NK-92 treated with Interleukin-12 subunit alpha and Interleukin-12 subunit beta, amount 100 ng/mL, for 24 hours (cell line): ENCODE data around the gene RAB3GAP2.
"Not testable (repeated sequence)": the region's sequence is repeated elsewhere in the genome, so short reads cannot be mapped to it uniquely, and the experiment has no call there.

Source experiments
- DNase-seq: peaks from one replicate; lab custom pipeline; 2025; lab: John Stamatoyannopoulos, UW

RAB3GAP2 gene

DNA sequence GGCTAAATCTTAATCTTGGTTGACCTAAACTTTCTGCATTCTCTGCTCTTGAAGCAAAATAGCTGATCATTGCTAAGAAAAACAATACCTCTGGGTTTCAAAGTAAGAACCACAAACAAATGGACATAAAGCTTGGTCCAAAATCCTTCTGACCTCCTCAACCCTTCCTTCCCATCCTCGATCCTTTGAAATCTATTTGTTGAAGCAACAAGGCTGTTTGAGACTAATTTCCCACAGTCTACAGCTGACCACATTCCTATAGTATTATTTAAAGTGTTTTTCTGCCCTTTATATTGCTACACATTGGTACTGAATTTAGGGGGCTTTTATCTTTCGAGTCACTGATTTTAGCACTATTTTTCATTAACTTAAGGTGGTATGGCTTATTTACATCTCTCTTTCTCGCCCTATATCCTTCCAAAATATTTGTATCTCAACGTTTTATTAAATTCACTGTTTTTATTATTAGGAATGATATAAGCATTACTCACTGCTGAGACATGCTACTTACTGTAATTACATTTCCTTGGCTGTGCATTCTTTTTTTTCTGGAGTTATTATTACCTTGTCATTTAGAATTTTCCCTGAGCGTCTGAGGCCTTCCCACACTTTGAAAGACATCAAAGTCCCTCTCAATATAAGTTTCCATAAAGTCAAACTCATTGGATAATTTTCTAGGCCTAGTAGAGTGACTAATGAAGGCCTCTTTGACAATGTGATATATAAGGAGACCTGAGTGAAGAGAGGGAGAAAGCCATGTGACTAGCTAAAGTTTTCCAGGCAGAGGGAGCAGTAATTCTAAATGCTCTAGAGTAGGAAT is 73.9 kb downstream of the RAB3GAP2 start:
- no peak for DNase-seq

DNA sequence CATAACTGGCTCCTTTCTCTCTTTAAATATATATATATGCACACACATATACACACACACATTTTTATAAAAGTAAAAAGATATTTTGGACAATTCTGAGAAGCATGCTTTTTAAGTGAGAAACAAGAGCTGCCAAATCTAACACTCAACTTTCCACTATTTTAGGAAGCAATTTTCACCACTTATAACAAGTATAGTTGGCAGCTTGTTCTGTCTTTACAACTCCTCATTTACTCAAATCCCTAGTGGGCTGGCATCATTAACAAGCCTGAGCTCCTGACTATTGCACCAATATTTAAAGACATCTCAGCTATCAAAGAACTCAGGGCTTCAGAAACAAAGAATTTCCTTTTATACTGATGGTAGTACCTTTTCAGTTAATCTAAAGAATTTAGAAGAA is 76.6 kb downstream of the RAB3GAP2 start:
- no peak for DNase-seq

DNA sequence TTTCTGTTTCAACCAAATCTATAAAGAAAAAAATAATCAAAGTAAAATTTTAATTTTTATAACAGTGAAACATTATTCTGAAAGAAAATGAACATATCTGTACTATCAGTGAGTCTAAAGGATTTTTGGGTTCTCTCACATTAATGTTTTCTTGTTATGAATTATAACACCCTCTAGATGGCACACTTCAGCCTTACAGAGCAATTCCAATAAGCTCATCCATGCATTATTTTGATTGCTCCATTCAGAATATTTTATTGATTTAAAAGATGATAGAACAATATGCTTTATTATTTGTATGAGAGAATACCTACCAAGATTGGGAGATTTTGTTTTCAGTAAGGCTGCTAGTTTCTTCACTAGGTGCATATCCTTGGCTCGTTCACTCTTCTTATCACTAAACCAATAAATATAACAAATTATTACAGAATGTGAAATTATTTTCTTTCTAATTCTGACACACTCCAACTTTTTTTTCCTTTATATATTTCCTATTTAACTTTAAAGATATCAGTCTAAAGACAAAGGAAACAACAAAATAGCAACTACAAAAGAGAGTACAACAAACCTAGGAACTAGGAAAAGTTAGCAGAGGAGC is 82.4 kb downstream of the RAB3GAP2 start:
- no peak for DNase-seq

DNA sequence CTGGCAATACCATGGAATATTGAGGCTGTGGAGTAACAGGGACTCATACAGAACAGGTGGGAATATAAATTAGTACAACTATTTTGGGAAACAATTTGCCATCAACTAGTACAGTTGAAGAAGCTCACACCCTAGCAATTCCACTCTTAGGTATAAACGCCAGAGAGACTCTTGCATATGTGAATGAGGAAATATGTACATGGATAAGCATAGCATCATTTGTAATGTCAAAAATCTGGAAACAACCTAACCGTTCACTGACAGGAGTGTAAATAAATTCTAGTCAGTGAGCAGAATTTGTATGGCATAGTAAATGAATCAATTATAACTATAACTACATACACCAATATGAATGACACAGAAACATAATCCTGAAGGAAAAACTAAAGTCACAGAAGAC is 83.7 kb downstream of the RAB3GAP2 start:
- no peak for DNase-seq

DNA sequence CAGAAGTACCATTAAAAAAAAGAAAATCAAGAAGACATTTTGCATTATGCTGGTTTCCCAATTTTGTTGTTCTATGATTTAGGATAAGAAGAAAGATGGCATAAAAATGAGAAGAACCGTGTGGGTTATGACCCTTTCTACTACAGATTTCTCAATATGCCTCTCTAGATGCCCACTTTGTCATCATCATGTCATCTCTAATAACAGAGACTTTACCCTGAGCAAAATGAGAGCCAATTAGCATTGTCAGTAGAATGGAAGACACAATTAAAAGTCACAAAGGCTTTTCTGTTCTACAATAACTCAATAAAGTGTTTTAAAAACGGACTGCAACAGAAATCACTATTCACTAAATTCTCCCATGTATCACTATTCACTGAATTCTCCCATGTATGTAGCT is 85.5 kb downstream of the RAB3GAP2 start:
- no peak for DNase-seq

DNA sequence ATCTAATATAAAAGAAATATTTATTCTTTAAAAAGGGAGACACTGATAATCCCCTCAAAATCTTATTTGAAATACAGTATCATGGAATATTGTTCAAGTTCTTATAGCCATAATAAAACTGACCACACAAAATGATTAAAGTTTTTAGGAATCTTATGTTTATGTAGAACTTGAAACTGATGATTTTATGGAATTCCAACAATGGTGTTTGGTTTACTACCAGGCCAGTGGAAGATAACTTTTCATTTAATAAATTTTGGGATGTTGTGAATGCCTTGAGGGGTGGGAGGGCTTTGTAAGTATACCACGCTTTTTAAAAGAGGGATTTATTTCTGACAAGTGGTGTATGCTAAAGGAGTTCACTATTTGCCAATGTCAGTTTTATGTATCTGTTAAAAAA is 87.7 kb downstream of the RAB3GAP2 start:
- DNase-seq, result no peak

DNA sequence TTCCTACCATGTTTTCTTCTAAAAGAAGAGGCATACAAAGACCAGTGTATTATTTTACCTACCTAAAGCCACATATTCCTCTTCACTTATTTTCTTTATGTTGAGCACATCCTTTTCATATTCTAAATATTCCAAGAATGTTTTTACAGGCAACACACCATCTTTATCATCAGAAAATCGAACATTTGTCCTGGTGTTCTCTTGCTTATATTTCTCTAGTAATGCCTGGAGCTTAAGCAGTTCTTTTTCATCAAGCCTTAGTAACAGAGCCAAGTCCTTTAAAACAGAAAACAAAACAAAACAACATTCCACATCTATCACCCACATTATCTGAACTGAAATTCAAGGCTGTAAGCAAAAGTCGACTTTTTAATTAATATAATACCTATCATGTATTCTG is 89.6 kb downstream of the RAB3GAP2 start:
- DNase-seq, result no peak

DNA sequence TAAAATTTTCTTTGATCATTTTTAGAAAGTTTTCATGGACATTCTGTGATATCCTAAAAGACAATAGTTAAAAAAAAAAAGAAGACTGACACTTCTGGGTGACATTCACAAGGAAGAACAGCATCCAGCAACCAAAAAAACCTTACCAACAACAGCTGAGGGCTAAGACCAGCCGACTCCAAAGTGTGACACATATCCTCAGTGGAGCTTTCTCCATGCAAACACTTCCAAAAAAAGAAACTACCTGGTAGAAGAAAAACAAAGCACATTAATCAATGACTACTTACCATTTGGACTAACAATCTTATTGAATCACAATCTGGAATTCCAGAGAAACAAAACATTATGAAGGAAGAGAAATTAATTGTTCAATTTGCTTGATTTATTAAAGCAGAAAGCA is 90.1 kb downstream of the RAB3GAP2 start:
- no peak for DNase-seq

DNA sequence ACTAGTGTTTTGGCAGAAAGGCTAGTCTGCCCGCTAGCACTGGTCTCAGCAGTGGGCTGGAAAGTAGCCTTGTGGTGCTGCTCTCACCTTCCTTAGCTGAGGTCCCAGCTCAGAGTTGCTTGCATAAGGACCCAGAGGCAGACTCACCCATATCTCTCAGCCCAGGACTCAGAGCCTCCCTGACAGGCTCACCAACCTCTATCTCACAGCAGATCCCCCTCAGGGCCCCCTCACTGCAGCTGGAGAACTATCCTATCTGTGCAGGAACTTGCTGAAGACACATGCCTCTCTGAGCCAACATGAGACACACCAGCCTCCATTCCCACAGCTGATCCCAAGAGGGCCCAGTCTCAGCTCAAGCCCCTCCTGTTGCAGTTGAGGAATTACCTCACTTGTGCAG is 95.7 kb downstream of the RAB3GAP2 start:
- no peak for DNase-seq

DNA sequence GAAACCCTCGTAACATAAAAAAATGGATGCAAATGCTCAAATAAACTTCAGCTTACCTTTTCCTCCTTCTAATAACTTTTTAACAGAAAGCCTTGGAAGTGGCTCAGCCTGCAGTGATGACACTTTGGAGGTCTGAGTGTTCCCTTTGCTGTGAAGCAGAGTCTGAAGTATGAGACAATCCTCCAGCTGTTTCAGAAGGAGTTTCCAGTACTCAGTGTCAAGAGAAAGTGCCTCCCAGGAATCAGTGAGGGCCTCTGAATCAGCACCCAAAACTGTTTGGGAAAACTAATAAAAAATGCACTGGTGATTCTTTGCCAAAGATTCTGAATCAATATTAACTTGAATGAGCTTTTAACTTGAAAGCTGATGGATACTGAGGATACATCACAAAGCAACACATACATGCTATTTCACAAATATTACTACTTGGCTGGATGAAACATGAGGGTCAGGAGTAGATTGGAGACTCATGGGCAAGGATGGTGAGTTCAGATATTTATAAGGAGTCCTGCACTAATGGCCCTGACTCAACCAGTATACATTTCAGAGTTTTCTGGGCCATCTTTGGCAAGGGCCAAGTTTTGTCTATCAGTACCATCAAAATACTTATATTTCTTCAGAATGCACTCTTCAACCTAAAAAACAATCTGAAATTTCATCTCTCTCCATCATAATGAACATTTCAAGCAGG is 101.3 kb downstream of the RAB3GAP2 start:
- DNase-seq, result no peak

DNA sequence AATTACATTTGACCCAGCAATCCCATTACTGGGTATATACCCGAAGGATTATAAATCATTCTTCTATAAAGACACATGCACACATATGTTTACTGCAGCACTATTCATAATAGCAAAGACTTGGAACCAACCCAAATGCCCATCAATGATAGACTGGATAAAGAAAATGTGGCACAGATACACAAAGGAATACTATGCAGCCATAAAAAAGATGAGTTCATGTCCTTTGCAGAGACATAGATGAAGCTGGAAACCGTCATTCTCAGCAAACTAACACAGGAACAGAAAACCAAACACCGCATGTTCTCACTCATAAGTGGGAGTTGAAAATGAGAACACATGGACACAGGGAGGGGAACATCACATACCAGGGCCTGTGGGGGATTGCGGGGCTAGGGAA is 102.4 kb downstream of the RAB3GAP2 start:
- DNase-seq, result not testable (repeated sequence)

DNA sequence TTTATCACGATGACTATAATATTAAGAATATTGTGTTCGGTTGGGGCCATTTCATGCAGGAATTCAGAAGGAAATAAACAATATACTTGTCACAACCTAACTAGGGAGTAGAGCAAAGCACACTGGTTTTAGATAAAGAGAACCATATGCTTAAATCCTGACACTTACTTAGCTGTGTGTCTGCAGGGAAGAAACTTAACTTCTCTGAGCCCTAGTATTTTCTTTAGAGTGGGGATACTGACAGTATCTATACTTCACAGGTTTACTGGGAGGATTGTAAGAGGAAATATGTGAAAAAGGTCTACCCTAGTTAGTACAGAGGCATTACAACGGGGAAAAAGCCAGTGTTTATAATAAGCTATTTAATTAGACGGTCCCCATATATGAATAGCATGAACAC is 105.4 kb downstream of the RAB3GAP2 start:
- DNase-seq, result no peak

DNA sequence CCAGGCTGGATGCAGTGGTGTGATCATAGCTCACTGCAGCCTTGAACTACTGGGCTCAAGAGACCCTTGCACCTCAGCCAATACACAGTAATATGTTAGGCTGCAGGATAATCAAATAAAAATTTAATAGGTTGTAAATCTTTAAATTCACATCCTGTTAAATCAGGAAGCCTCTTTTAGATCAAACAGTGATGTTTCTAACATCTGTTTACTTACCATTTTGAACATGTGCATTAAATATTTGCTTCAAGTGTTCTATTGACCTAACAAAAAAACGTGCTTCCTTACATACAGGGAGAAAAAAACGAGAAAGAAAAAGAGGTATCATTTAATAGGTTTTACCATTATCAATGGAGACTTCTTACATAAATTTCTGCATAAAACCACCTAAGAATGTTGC is 107.7 kb downstream of the RAB3GAP2 start:
- no peak for DNase-seq

DNA sequence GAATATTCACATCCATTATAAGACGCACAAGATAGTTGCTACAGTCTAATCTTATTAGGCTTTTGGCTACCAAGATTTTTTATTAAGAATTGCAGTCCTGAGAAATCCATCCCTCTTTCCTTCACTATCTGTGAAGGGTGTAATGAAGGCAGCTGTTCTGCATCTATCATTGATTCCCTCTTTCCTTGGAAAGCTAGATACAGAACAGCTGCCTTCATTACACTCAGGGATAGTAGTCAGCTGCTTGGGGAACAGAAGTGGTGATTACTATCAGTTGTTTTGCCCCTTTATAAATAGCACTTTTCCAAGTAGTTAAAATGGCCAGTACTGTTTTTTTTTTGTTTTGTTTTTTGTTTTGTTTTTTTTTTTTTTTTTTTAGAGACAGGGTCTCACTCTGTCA is 108.1 kb downstream of the RAB3GAP2 start:
- no peak for DNase-seq

DNA sequence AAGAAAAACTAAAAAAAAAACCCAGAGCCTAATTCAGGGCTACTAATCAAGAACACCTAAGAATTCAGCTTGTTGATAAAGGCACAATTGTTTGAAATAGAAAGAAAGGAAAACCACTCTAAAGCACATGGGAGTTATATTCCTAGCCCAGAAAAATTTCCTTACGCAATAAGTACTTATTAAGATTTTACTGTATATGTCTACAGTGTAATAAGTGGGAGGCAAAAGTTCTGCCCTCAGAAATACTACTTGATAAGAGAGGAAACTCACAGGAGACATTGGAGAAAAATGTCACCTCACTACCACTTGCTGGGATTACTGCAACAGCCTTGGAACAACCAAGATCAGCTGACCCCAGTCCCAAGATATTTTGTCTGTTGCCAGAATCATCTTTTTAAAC is 112.2 kb downstream of the RAB3GAP2 start:
- DNase-seq, result no peak

DNA sequence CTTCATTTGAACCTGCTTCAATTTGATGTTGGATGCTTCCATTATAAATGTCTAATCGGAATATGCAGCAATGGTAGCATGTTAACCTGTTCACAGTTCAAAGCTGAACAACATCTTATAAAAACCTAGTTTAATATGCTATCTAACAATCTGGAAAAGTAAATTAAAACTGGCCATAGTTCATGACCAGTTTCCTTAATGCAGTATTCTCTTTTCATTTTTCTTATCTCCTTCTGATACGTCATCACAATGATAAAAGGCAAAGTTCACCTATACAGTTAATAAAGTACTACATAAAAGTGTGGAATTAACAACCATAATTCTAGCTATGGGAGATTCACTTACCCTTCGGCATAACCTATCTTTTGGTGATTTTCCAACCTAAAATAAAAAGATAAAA is 113.2 kb downstream of the RAB3GAP2 start:
- no peak for DNase-seq

DNA sequence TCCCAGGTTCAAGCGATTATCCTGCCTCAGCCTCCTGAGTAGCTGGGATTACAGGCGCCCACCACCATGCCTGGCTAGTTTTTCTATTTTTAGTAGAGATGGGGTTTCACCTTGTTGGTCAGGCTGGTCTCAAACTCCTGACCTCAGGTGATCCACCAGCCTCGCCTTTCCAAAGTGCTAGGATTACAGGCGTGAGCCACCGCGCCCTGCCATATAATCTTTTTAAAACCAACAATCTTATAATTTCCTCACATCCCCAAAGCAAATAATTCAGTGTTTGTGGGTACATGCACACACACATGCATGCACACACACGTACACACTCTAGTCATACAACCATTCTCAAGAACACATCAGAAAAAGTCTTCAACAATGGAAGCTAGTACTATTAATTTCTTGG is 113.7 kb downstream of the RAB3GAP2 start:
- DNase-seq, result not testable (repeated sequence)

DNA sequence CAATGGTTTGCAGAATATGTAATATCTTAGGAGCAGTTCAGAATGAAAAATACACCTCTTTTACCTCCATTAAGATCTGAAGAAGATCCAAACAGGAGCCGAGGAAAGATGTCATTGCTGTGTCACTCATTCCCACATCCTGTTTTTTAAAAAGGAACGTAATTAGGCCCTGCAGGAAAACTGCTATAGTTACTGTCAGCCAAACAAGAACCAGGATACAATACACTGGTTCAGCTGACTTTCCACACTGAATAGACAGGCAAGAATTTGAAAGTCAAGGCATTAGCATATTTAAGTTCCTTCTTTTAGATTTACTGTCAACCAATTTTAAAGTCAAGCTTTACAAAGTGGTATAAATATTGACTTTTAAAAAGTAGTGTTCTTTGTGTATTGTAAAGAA is 114.5 kb downstream of the RAB3GAP2 start:
- DNase-seq, result no peak

DNA sequence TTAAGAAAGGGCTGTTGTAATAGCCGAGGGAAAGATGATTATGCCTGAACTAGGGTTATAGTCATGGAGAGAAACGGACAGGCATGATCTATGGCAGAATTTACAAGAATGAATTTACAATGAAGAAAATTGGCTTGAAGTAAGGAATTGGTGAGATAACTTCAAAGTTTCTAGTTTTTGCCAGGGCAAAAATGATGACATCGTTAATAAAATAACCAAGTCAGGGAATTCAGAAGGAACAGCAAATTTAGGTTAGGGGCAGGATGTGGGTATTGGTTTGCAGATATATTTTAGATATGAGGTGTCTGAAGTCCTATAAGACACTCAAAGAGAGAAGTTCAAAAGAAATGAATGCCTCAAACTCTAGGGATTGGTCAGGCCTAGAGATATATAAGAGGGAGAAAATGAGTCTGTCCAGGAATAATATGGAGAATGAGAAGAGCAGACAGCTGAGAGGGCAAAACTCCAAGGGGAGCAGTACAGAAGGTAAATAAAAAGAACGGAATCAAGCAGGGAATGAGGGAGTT is 115.6 kb downstream of the RAB3GAP2 start:
- no peak for DNase-seq

DNA sequence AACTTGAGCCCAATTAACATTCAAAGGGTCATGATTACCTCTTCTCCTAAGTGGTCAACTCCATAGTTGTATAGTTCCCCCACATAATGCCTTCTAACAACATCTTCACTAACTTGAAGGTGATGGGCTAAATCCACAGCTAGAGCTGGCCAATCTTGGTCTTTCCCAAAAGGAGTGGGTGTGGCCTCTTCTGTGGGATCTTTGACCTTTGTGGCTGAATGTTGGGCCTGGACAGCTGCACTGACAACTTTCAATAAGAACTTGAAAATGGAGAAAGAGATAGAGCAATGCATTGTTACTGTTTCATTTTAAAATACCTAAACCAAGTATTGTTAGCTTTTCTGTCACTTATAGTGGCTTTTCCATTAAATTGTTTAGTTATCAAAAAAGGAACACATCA is 119.1 kb downstream of the RAB3GAP2 start:
- DNase-seq, result no peak

DNA sequence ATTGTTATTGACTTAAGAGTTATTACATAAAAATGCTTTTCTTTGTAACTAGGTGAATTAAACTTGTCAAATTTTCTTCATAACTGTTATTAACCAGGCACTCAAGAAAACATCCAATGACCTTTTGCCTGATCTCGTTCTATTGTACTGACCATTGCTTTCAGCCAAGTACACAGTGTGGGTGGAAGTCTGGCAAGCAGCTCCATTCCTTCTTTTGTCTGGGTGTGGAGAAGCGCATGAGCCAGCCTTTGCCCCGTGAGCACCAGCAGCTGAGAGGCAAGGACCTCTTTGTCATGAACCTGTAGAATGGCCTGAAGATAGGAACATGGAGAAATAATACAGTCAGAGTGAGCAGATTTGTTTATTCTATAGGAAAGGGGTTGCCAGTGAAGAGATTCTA is 120.8 kb downstream of the RAB3GAP2 start:
- DNase-seq, result no peak

DNA sequence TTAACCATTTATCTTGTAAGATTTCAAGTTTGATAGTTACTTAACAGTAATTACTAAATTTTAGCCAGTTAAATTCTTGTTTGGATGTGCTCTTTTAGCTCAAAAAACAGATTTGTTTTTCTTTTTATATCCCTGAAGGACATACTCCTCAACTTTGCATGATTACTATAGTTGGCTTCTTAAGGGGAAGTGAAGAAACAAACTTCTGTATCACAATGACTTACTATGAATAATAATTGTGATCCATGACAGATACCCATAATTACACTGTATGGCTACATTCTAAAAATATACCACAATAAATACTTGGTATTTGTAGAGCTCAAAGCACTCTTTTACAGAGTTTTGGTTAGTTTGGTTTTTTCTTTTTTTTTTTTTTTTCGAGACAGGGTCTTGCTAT is 122.5 kb downstream of the RAB3GAP2 start:
- DNase-seq, result no peak

DNA sequence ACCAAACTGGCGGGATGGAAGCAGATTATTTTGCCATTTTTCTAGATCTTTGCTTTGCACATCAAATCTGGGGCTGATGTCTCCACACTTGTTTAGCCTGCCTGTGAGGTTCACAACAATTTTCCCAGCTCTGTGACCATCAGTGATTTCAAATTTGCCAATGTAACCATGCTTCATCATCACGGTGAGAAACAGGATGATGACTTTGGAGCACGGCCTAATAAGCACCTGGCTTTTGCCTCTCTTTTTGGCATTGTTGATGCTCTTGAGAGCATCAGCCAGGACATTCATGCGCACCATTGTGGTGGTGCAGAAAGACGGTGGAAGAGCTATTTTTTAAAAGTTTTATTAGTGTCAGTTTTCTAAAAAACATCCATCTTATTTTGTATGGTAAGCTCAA is 128.2 kb downstream of the RAB3GAP2 start:
- no peak for DNase-seq
